Measurements from ENCODE around the gene TEAD1. TPM values are rescaled to one million over a fixed set of nuclear protein-coding genes. Genes with fewer than 3 reads are reported as not detected.
"Not testable (repeated sequence)": the region's sequence is repeated elsewhere in the genome, so short reads cannot be mapped to it uniquely, and the experiment has no call there.

Gene TEAD1
- total and polyA plus RNA-seq, 2 experiments from 2014 or later: 45.9 to 105 TPM

DNA sequence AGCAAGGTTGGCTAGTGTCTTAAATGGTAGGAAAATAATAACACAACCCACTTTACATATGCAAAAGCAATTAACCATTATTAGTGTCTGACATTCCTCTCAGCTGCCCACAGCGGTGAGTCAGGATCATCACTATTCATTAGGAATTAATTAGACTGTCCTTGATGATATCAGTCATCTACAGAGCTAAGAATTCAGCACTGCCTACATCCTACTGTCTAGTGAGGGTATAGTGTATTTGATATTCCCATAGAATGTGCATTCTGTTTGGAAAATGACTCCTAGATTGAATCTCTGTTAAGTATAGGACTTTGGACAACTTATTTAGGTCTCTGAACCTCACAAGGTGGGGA is 82.2 kb downstream of the TEAD1 start:
- H3K27me3 ChIP-seq: no peaks in the 10 kb centered on the region
- no peaks in the 10 kb centered on the region for H3K36me3 ChIP-seq
- TF ChIP-seq CTCF (IDR thresholded peaks at IDR 0.05; ENCODE audit: low read depth, low read length): no peak
- DNase-seq (ENCODE audit: low read depth in 1 of 2, low spot score in 1 of 2): no peak
- H3K4me3 ChIP-seq: no peak overlapping the region
- H3K9me3 ChIP-seq (ENCODE audit: low read depth): no peaks in the 10 kb centered on the region
- H3K4me1 ChIP-seq (ENCODE audit: low read depth): peaks cover 39% of the 10 kb centered on the region
- H3K27ac ChIP-seq: peak overlapping the region; percentile 27

- no peak for TF ChIP-seq CTCF (IDR thresholded peaks at IDR 0.05; ENCODE audit: low read depth, low read length)
- DNase-seq (ENCODE audit: low read depth in 1 of 2, low spot score in 1 of 2): no peak
- Histone ChIP-seq H3K9me3 (ENCODE audit: low read depth) (no peaks in the 10 kb centered on the region), H3K27me3 (no peaks in the 10 kb centered on the region), H3K4me3 (no peak overlapping the region), H3K4me1 (ENCODE audit: low read depth) (peaks cover 41% of the 10 kb centered on the region), H3K27ac (peak overlapping the region; percentile 27), H3K36me3 (no peaks in the 10 kb centered on the region)
Observed at GRCh38 chr11:12756867-12757266, 82.6 kb downstream of the TEAD1 start.

GRCh38 chr11:12757416-12757815 is 83.2 kb downstream of the TEAD1 start:
- H3K36me3 ChIP-seq: no peaks in the 10 kb centered on the region
- no peaks in the 10 kb centered on the region for H3K9me3 ChIP-seq (ENCODE audit: low read depth)
- no peak for TF ChIP-seq CTCF (IDR thresholded peaks at IDR 0.05; ENCODE audit: low read depth, low read length)
- peak overlapping the region; percentile 27 for H3K27ac ChIP-seq
- peaks cover 47% of the 10 kb centered on the region for H3K4me1 ChIP-seq (ENCODE audit: low read depth)
- no peaks in the 10 kb centered on the region for H3K27me3 ChIP-seq
- peak in 1 of 2 donors; percentile 41 for DNase-seq (ENCODE audit: low read depth in 1 of 2, low spot score in 1 of 2)
- no peak overlapping the region for H3K4me3 ChIP-seq

- not testable (repeated sequence) for H3K27me3 ChIP-seq; H3K9me3 ChIP-seq (ENCODE audit: low read depth); DNase-seq (ENCODE audit: low read depth in 1 of 2, low spot score in 1 of 2); H3K4me3 ChIP-seq; H3K36me3 ChIP-seq; H3K27ac ChIP-seq
- peaks cover 47% of the 10 kb centered on the region for H3K4me1 ChIP-seq (ENCODE audit: low read depth)
Observed at GRCh38 chr11:12758117-12758516, 83.9 kb downstream of the TEAD1 start.

GRCh38 chr11:12761029-12761428 is 86.8 kb downstream of the TEAD1 start:
- Histone ChIP-seq H3K36me3 (peaks cover 2% of the 10 kb centered on the region), H3K9me3 (ENCODE audit: low read depth) (no peaks in the 10 kb centered on the region), H3K4me1 (ENCODE audit: low read depth) (peaks cover 22% of the 10 kb centered on the region), H3K27me3 (no peaks in the 10 kb centered on the region), H3K27ac (no peak overlapping the region), H3K4me3 (no peak overlapping the region)
- peak; percentile 49 for TF ChIP-seq CTCF (IDR thresholded peaks at IDR 0.05; ENCODE audit: low read depth, low read length)
- peak in 1 of 2 donors; percentile 51 for DNase-seq (ENCODE audit: low read depth in 1 of 2, low spot score in 1 of 2)

- H3K9me3 ChIP-seq (ENCODE audit: low read depth): no peaks in the 10 kb centered on the region
- TF ChIP-seq CTCF (IDR thresholded peaks at IDR 0.05; ENCODE audit: low read depth, low read length): no peak
- peaks cover 15% of the 10 kb centered on the region for H3K4me1 ChIP-seq (ENCODE audit: low read depth)
- DNase-seq (ENCODE audit: low read depth in 1 of 2, low spot score in 1 of 2): peak in 1 of 2 donors; percentile 53
- no peak overlapping the region for H3K27ac ChIP-seq
- no peak overlapping the region for H3K4me3 ChIP-seq
- peaks cover 2% of the 10 kb centered on the region for H3K36me3 ChIP-seq
- H3K27me3 ChIP-seq: no peaks in the 10 kb centered on the region
Observed at GRCh38 chr11:12762278-12762677, 88.1 kb downstream of the TEAD1 start.

All from cardiac muscle cell (in vitro differentiated cells and primary cell).